DOHH2 (cell line): ENCODE measurements around the gene COL8A2.

ENCODE experiments used
- EZH2phosphoT487 ChIP-seq: fragments of 200-600 bp; sonication (generic); IDR thresholded peaks from 2 replicates; pipeline ENCODE4 v1.6.1; 2017; ENCODE audit warnings: borderline replicate concordance, mild to moderate bottlenecking, antibody characterized with exemption, low read length, moderate library complexity, mixed read lengths
- TF ChIP-seq, protein P1 (sequence below): fragments of 200-600 bp; sonication (generic); IDR thresholded peaks from one replicate; pipeline ENCODE4 v1.5.1; 2014; ENCODE audit warnings: antibody characterized with exemption, mild to moderate bottlenecking, low read depth, low read length; ENCODE audit not compliant: poor library complexity, severe bottlenecking

GRCh38 chr1:36080801-36081200 lies 44.2 kb downstream of the COL8A2 start:
- TF ChIP-seq, protein P1, sequence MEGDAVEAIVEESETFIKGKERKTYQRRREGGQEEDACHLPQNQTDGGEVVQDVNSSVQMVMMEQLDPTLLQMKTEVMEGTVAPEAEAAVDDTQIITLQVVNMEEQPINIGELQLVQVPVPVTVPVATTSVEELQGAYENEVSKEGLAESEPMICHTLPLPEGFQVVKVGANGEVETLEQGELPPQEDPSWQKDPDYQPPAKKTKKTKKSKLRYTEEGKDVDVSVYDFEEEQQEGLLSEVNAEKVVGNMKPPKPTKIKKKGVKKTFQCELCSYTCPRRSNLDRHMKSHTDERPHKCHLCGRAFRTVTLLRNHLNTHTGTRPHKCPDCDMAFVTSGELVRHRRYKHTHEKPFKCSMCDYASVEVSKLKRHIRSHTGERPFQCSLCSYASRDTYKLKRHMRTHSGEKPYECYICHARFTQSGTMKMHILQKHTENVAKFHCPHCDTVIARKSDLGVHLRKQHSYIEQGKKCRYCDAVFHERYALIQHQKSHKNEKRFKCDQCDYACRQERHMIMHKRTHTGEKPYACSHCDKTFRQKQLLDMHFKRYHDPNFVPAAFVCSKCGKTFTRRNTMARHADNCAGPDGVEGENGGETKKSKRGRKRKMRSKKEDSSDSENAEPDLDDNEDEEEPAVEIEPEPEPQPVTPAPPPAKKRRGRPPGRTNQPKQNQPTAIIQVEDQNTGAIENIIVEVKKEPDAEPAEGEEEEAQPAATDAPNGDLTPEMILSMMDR = no peak
- no peak for TF ChIP-seq EZH2phosphoT487
